Sigmoid colon (tissue), 7 donors: Measurements from ENCODE around the gene MDFI. TPM values are rescaled to one million over a fixed set of nuclear protein-coding genes. Genes with fewer than 3 reads are reported as not detected.

Experiments
- DNase-seq: peaks from one replicate; pipeline ENCODE4 v3.0.0-alpha.2; 2019
- H3K27ac ChIP-seq, 4 donors: fragments of 200-600 bp; sonication (generic); one replicate each; pipeline ENCODE4 v1.5.1; 2016 to 2019; ENCODE audit warnings: mild to moderate bottlenecking in 1 of 4
- H3K27me3 ChIP-seq, 3 donors: fragments of 200-600 bp; sonication (generic); one replicate each; pipeline ENCODE4 v1.5.1; 2019; ENCODE audit warnings: mild to moderate bottlenecking in 1 of 3
- H3K36me3 ChIP-seq, 4 donors: fragments of 200-600 bp; sonication (generic); one replicate each; pipeline ENCODE4 v1.5.1; 2016 to 2019
- H3K4me1 ChIP-seq, 4 donors: fragments of 200-600 bp; sonication (generic); one replicate each; pipeline ENCODE4 v1.5.1; 2017 to 2019
- H3K4me3 ChIP-seq, 4 donors: fragments of 200-600 bp; sonication (generic); one replicate each; pipeline ENCODE4 v1.5.1; 2017 to 2019; ENCODE audit warnings: mild to moderate bottlenecking in 2 of 4, moderate library complexity in 1 of 4
- H3K9me3 ChIP-seq, 4 donors: fragments of 200-600 bp in 3 of 4; sonication (generic) in 3 of 4; one replicate each; pipeline versions ENCODE4 v1.5.1 to v1.6.1; 2013 to 2019
- EP300 ChIP-seq, 4 donors: sonication (generic); formaldehyde crosslinking; IDR thresholded peaks; one replicate each; pipeline ENCODE4 v1.6.1; 2017; ENCODE audit warnings: antibody characterized with exemption in 4 of 4
- POLR2A ChIP-seq, 2 donors: fragments of 450-650 bp; IDR thresholded peaks; one replicate each; pipeline ENCODE4 v1.6.1; 2016; ENCODE audit warnings: antibody characterized with exemption in 2 of 2, mild to moderate bottlenecking in 2 of 2, moderate library complexity in 2 of 2
- POLR2AphosphoS5 ChIP-seq, 4 donors: sonication (generic); formaldehyde crosslinking; IDR thresholded peaks; one replicate each; pipeline ENCODE4 v1.6.1; 2017; ENCODE audit warnings: antibody characterized with exemption in 4 of 4
- WGBS, 2 donors: extraction: QIAGEN DNeasy Blood & Tissue Kit; methylation state at CpG; one replicate each; pipeline ENCODE4 v1.1.7; 2013; 5-methylcytosine and 5-hydroxymethylcytosine counted together
- intact Hi-C: fragments of 100-400 bp; cut with DNase I; formaldehyde crosslinking; loops from one replicate; pipeline ENCODE4 v1.15.1; 2023
- polyA plus RNA-seq, 3 donors: library from polyadenylated mRNA; stranded (reverse); fragments of 200-250 nt; gene quantifications; one replicate each; pipeline ENCODE4 v1.2.3, GENCODE V29; 2013
- total RNA-seq, 4 donors: library from RNA; depleted of rRNA; stranded (reverse); fragments of >200 nt; gene quantifications; one replicate each; pipeline ENCODE4 v1.1.0, GENCODE V29; 2016
- TF ChIP-seq, protein P1 (sequence below), 4 experiments: fragments of 450-650 bp in 3 of 4; fragments of 200-600 bp in 1 of 4; IDR thresholded peaks; one replicate each; pipeline ENCODE4 v1.5.1; 2016 to 2019; ENCODE audit warnings: antibody characterized with exemption in 4 of 4, mild to moderate bottlenecking in 3 of 4, moderate library complexity in 2 of 4
- donor health status: healthy with polysubstance abuse.
- donor health status: Bipolar disorder and iron deficiency.
- donor health status: healthy.

Gene MDFI
- total and polyA plus RNA-seq, 7 donors: 0.69 to 8.6 (median 4.6) TPM

DNA sequence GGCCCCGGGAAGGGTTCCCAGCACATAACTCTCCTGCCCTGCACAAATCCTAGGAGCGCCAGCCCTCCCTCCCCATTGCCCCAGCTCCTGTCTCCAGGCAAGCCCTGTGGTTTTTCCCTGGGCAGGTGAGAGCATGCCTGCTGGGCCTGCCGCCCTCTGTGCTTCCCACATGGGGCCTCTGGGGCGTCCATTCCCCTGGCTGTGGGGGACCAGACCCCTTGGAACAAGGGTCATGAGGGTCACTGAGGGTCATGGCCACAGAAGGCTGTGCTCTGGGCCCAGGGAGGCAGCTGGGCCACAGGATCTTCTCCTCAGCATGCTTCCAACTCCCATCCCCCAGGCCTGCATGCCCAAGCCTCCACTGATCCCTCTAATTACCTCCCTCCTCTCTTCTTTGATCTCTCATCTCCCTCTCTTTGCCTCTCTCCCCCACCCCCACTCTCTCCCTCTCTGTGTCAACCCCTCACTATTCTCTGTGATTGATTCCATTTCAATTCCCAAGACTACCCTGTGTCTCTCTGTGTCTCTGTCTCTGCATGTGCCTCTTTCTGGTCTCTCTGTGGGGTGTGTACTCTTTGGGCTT is 6.1 kb downstream of the MDFI start:
- Histone ChIP-seq H3K4me3 (no peak overlapping the region), H3K9me3 (no peaks in the 10 kb centered on the region), H3K4me1 (peaks cover 0 to under 1% (median under 1%) of the 10 kb centered on the region in 4 donors), H3K27me3 (peaks cover 0 to 16% (median 4%) of the 10 kb centered on the region in 3 donors), H3K27ac (no peak overlapping the region), H3K36me3 (no peaks in the 10 kb centered on the region)
- 84 to 85% methylated on average over 4 of the region's 4 CpGs for WGBS, 2 donors
- TF ChIP-seq EP300 (IDR thresholded peaks at IDR 0.05) (no peak), POLR2A (IDR thresholded peaks at IDR 0.05) (no peak), POLR2AphosphoS5 (IDR thresholded peaks at IDR 0.05) (no peak)
- TF ChIP-seq, protein P1, sequence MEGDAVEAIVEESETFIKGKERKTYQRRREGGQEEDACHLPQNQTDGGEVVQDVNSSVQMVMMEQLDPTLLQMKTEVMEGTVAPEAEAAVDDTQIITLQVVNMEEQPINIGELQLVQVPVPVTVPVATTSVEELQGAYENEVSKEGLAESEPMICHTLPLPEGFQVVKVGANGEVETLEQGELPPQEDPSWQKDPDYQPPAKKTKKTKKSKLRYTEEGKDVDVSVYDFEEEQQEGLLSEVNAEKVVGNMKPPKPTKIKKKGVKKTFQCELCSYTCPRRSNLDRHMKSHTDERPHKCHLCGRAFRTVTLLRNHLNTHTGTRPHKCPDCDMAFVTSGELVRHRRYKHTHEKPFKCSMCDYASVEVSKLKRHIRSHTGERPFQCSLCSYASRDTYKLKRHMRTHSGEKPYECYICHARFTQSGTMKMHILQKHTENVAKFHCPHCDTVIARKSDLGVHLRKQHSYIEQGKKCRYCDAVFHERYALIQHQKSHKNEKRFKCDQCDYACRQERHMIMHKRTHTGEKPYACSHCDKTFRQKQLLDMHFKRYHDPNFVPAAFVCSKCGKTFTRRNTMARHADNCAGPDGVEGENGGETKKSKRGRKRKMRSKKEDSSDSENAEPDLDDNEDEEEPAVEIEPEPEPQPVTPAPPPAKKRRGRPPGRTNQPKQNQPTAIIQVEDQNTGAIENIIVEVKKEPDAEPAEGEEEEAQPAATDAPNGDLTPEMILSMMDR (IDR thresholded peaks at IDR 0.05): no peak
- DNase-seq: no peak
- intact Hi-C loops: no loop called here

DNA sequence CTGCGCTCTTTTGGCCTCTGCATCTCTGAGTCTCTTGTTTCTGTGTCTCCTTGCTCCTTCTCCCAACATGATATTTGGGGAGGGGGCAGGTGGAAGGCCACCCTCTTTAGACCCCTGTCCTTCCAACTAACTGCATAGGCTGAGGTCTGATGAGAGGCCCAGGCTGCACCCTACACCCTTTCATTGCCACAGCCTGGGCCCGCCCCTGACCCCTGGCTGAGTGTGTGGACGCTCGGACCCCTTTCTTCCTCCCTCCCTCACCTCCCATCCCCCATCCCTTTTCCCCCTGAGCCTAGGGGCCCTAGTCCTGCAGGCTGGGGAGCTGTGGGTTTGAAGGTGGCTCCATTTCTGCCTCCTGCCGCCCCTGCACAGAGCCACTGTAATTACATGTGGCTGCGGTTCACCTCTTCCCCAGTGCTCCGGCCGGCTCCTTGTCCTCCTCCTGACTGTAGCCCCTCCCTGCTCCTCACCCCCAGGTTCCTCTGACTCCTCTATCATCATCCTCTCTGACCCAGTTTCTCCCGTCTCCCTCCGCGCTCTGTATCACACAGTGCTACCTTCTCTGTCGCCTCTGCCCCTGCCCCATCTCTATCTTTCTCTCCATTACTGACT is 6.8 kb downstream of the MDFI start:
- Histone ChIP-seq H3K4me1 (no peaks in the 10 kb centered on the region), H3K27ac (no peak overlapping the region), H3K27me3 (peaks cover 0 to 9% (median 0%) of the 10 kb centered on the region in 3 donors), H3K9me3 (no peaks in the 10 kb centered on the region), H3K36me3 (no peaks in the 10 kb centered on the region), H3K4me3 (no peak overlapping the region)
- intact Hi-C loops: no loop called here
- TF ChIP-seq, protein P1 (IDR thresholded peaks at IDR 0.05): no peak
- no peak for TF ChIP-seq POLR2AphosphoS5 (IDR thresholded peaks at IDR 0.05)
- TF ChIP-seq POLR2A (IDR thresholded peaks at IDR 0.05): no peak
- TF ChIP-seq EP300 (IDR thresholded peaks at IDR 0.05): no peak
- 70 to 74% methylated on average over 12 of the region's 12 CpGs for WGBS, 2 donors
- DNase-seq: peak; percentile 35

DNA sequence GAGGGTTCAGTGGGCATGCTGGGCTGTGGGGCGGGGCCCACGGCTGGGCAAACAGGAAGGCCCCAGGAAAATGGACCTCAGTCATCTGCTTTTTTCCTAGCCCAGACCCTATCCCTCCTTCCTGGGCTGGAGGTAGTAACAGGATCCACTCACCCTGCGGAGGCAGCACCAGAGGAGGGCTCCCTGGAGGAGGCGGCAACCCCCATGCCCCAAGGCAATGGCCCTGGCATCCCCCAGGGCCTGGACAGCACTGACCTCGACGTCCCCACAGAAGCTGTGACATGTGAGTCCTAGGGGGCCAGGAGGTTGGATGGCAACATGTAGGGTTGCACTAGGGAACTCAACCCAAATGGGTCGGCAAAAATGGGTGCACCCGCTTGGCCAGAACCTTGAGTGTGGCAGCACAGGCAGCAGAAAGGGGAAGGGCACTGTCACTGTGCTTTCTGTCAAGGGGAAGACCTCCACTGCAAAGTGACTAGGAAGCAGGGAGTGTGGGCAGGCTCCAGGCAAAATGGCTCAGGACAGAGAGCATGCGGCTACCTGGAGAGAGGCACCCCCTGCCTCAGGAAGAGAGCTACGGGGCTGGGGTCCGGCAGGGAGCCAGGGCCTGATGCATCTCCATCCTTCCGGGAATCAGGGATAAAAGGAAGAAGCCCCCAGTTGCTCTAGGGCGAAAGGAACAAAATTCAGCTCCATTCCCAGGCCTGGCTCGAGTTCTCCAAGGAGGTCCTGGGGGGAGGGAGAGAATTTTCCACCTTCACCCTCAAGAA is 7.9 kb downstream of the MDFI start:
- 82 to 84% methylated on average over 14 of the region's 14 CpGs for WGBS, 2 donors
- no peak overlapping the region for H3K4me3 ChIP-seq
- peaks cover 0 to 4% (median 0%) of the 10 kb centered on the region in 3 donors for H3K27me3 ChIP-seq
- no peaks in the 10 kb centered on the region for H3K9me3 ChIP-seq
- DNase-seq: no peak
- H3K27ac ChIP-seq: no peak overlapping the region
- no peaks in the 10 kb centered on the region for H3K36me3 ChIP-seq
- TF ChIP-seq POLR2AphosphoS5 (IDR thresholded peaks at IDR 0.05): no peak
- TF ChIP-seq, protein P1 (IDR thresholded peaks at IDR 0.05): no peak
- TF ChIP-seq EP300 (IDR thresholded peaks at IDR 0.05): no peak
- no peak for TF ChIP-seq POLR2A (IDR thresholded peaks at IDR 0.05)
- intact Hi-C loops: no loop called here
- H3K4me1 ChIP-seq: no peaks in the 10 kb centered on the region

DNA sequence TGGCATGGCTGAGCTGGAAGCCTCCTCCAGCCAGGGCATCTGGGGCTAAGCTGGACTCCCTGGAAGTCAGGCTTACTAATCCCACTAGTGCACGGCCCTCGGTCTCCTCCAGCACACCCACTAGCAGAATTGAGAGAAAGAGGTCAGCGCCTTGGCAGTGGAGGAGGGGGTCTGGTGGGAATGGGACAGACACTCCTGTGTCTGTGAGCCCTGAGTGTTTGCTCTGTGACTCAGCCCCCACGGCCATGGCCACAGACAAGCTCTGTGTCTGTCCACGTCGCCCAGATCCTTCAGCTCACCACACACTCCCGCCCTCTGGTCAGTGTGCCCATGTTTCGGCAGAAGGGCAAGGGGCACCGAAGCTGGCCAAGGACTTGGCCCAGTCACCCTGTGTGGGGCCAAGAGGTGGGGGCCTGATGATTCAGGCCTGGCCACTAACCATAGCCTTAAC is 8.8 kb downstream of the MDFI start:
- Histone ChIP-seq H3K4me1 (no peaks in the 10 kb centered on the region), H3K4me3 (no peak overlapping the region), H3K27me3 (peaks cover 0 to 4% (median 0%) of the 10 kb centered on the region in 3 donors), H3K36me3 (no peaks in the 10 kb centered on the region), H3K27ac (no peak overlapping the region), H3K9me3 (no peaks in the 10 kb centered on the region)
- whole genome bisulfite sequencing, 2 donors: 77 to 86% methylated on average over 9 of the region's 9 CpGs
- TF ChIP-seq EP300 (IDR thresholded peaks at IDR 0.05): no peak
- TF ChIP-seq POLR2AphosphoS5 (IDR thresholded peaks at IDR 0.05): no peak
- TF ChIP-seq, protein P1 (IDR thresholded peaks at IDR 0.05): no peak
- no peak for TF ChIP-seq POLR2A (IDR thresholded peaks at IDR 0.05)
- intact Hi-C loops: no loop called here
- DNase-seq: no peak
